Stimulated activated naive B cell treated with anti-CD40 and anti-IgM and Interleukin-4, amounts not matched to agents 10 μg/mL and 1 μg/mL and 100 μg/mL, for 72 hours (primary cell): ENCODE measurements around the gene CYBA.
"Not testable (repeated sequence)": the region's sequence is repeated elsewhere in the genome, so short reads cannot be mapped to it uniquely, and the experiment has no call there.

Source experiments
- ATAC-seq, 2 donors: fragments of 150-1000 bp; cut with Tn5 transposase; replicated peaks; 2 replicates each; pipeline ENCODE4 v1.10.0; 2021; ENCODE audit warnings: moderate library complexity in 1 of 2
- DNase-seq: peaks from one replicate; pipeline ENCODE4 v3.0.0; 2021
- H3K27ac Mint-ChIP-seq: one replicate; pipeline ENCODE4 v1.8.0; 2022; ENCODE audit warnings: mild to moderate bottlenecking, mixed read lengths
- H3K27me3 Mint-ChIP-seq, 2 donors: one replicate each; pipeline ENCODE4 v1.8.0; 2022; ENCODE audit warnings: mixed read lengths in 2 of 2
- H3K36me3 Mint-ChIP-seq, 2 donors: one replicate each; pipeline ENCODE4 v1.8.0; 2022; ENCODE audit warnings: mixed read lengths in 2 of 2, mild to moderate bottlenecking in 1 of 2
- H3K4me1 Mint-ChIP-seq, 2 donors: one replicate each; pipeline ENCODE4 v1.8.0; 2022; ENCODE audit warnings: mixed read lengths in 2 of 2, mild to moderate bottlenecking in 1 of 2
- H3K4me3 Mint-ChIP-seq, 2 donors: one replicate each; pipeline ENCODE4 v1.8.0; 2022; ENCODE audit warnings: mild to moderate bottlenecking in 2 of 2, mixed read lengths in 2 of 2, moderate library complexity in 1 of 2
- H3K9me3 Mint-ChIP-seq, 2 donors: one replicate each; pipeline ENCODE4 v1.8.0; 2022; ENCODE audit warnings: mixed read lengths in 2 of 2, mild to moderate bottlenecking in 1 of 2

Gene CYBA

GRCh38 chr16:88617268-88618031, 33.4 kb downstream of the CYBA start:
- Mint-ChIP-seq H3K9me3 (no peaks in the 10 kb centered on the region), H3K36me3 (peaks cover 48 to 62% of the 10 kb centered on the region in 2 donors), H3K27ac (peak overlapping the region; percentile 42), H3K4me3 (no peak overlapping the region), H3K4me1 (peaks cover 12 to 42% of the 10 kb centered on the region in 2 donors), H3K27me3 (no peaks in the 10 kb centered on the region)
- DNase-seq (no peak), ATAC-seq (no peak)

GRCh38 chr16:88616736-88617135, 34.1 kb downstream of the CYBA start:
- no peaks in the 10 kb centered on the region for H3K9me3 Mint-ChIP-seq
- peaks cover 12 to 42% of the 10 kb centered on the region in 2 donors for H3K4me1 Mint-ChIP-seq

GRCh38 chr16:88616320-88616719, 34.5 kb downstream of the CYBA start:
- Mint-ChIP-seq H3K4me3 (peak overlapping the region in 1 of 2 donors; percentile 41), H3K36me3 (peaks cover 44 to 61% of the 10 kb centered on the region in 2 donors), H3K4me1 (peaks cover 12 to 42% of the 10 kb centered on the region in 2 donors), H3K9me3 (no peaks in the 10 kb centered on the region), H3K27ac (peak overlapping the region; percentile 22), H3K27me3 (no peaks in the 10 kb centered on the region)
- DNase-seq: no peak
- ATAC-seq: no peak

More at GRCh38 chr16:88616736-88617135, 34.1 kb downstream of the CYBA start:
- DNase-seq: no peak
- H3K27me3 Mint-ChIP-seq: no peaks in the 10 kb centered on the region
- peaks cover 44 to 59% of the 10 kb centered on the region in 2 donors for H3K36me3 Mint-ChIP-seq
- no peak overlapping the region for H3K4me3 Mint-ChIP-seq
- no peak overlapping the region for H3K27ac Mint-ChIP-seq
- ATAC-seq: no peak

DNA sequence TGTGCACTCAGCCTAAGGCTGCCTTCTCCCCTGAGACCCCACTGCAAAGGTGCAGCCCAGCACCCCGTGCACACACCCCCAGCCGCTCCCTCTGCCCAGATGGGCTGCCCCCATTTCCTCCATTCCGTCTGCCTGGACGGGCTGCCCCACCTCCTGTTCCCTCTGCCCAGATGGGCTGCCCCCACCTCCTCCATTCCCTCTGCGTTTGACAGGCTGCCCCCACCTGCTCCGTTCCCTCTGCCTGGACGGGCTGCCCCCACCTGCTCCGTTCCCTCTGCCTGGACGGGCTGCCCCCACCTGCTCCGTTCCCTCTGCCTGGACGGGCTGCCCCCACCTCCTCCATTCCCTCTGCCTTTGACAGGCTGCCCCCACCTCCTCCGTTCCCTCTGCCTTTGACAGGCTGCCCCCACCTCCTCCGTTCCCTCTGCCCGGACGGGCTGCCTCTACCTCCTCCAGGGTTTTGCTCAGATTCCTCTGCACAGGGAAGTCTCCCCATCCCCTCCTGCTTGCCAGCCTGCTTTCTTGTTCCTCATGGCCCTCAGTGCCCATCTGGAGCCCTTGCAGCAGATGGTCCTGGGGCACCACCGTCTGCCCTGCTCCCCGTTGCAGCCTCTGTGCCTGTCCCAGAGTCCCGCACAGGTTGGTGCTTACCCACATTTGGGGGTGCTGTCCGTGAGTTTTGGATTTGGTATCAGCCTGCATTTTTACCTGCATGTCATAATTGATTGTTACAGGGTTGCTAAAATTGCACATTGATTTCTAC, 35.9 kb downstream of the CYBA start:
- H3K4me3 Mint-ChIP-seq: no peak overlapping the region
- H3K4me1 Mint-ChIP-seq: peaks cover 12 to 44% of the 10 kb centered on the region in 2 donors
- ATAC-seq (no peak), DNase-seq (no peak)
- H3K36me3 Mint-ChIP-seq: peaks cover 54 to 72% of the 10 kb centered on the region in 2 donors
- no peaks in the 10 kb centered on the region for H3K9me3 Mint-ChIP-seq
- no peaks in the 10 kb centered on the region for H3K27me3 Mint-ChIP-seq
- H3K27ac Mint-ChIP-seq: no peak overlapping the region

DNA sequence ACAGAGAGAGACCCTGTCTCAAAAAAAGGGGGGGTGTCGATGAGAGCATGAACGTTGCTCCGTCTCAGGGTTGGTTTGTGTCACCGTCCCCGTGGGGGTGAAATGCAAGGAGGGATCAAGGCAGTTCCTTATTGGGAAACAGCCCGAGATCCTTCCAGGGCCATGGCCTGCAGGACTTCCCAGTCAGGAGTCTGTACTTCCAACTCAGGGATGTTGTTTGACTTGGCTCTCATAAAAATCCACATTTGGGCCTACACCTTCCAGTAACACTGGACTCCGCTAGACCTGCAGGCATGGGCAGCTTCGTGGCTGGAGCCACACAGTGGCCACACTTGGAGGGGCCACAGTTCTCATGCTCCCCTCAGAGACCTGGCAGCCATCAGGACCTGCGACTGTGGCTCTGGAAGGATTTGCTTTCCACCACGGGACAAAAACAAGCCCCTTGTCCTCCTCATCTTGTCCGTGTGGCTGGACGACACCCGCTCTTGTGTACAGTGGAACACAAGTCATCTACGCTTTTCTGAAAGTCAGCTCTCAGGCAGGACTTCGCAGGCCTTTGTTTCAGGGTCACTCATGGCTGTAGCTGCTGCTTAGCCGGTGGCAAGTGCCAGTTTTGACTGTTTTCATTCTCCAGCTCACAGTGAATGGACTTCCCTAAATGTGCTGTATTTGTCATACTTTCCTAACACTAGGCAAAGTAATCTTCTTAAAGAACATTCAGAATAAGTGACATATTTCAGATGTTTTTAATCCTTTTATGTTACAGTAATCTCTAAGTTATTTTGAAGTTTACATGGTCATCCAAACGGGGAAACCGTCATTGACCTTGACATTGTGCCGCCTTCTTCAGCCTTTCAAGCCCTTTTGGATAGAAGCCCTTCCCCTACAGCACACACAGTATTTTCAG, 36.7 kb downstream of the CYBA start:
- Mint-ChIP-seq H3K27me3 (no peaks in the 10 kb centered on the region), H3K36me3 (peaks cover 49 to 69% of the 10 kb centered on the region in 2 donors), H3K4me1 (peaks cover 12 to 44% of the 10 kb centered on the region in 2 donors), H3K27ac (peak overlapping the region; percentile 6), H3K4me3 (no peak overlapping the region), H3K9me3 (no peaks in the 10 kb centered on the region)
- DNase-seq (no peak), ATAC-seq (no peak)

- Mint-ChIP-seq H3K4me1 (peaks cover 12 to 40% of the 10 kb centered on the region in 2 donors), H3K27ac (no peak overlapping the region), H3K4me3 (no peak overlapping the region), H3K9me3 (no peaks in the 10 kb centered on the region), H3K27me3 (no peaks in the 10 kb centered on the region), H3K36me3 (peaks cover 44 to 64% of the 10 kb centered on the region in 2 donors)
- ATAC-seq: no peak
- DNase-seq: no peak
These were observed 37.6 kb downstream of the CYBA start for GRCh38 chr16:88613293-88613692.

DNA sequence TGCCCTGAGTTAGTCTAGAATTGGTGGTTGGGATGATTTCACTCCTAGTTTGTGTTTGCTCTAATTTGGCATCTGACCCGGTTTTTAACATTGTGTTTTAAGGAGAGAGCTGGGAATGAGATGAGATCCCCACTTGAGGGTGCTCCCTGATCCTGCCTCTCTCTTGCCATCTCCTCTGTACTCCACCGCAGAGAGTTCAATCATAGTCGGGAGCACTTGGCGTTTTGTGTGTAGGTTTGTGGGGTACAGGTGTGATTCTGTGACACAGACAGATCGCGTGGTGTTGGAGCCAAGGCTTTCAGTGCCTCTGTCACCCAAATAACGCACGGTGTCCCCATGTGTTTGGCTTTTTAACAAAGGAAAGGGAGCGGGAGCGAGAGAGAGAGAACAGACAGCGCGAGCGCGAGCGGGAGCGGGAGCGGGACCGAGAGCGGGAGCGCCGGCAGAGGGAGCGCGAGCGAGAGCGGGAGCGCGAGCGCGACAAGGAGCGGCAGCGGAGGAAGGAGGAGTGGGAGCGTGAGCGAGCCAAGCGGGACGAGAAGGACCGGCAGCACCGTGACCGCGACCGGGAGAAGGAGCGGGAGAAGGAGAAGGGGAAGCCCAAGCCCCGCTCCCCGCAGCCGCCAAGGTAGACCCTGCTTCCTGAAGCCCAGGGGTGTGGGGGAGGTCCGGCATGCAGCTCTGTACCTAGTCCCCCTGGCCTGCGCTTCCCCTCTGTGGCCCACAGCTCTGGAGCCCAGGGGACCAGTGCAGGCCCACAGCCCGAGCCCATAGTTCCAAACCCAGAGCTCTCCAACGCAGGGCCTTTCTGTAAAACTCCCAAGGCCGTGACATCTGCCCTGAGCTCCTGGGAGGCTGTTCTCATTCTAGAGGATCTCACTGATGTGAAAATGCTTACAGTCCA, 39.7 kb downstream of the CYBA start:
- H3K4me3 Mint-ChIP-seq: no peak overlapping the region
- peaks cover 20 to 53% of the 10 kb centered on the region in 2 donors for H3K4me1 Mint-ChIP-seq
- DNase-seq (no peak), ATAC-seq (no peak)
- H3K9me3 Mint-ChIP-seq: no peaks in the 10 kb centered on the region
- peaks cover 49 to 66% of the 10 kb centered on the region in 2 donors for H3K36me3 Mint-ChIP-seq
- no peaks in the 10 kb centered on the region for H3K27me3 Mint-ChIP-seq
- H3K27ac Mint-ChIP-seq: peak overlapping the region; percentile 56

DNA sequence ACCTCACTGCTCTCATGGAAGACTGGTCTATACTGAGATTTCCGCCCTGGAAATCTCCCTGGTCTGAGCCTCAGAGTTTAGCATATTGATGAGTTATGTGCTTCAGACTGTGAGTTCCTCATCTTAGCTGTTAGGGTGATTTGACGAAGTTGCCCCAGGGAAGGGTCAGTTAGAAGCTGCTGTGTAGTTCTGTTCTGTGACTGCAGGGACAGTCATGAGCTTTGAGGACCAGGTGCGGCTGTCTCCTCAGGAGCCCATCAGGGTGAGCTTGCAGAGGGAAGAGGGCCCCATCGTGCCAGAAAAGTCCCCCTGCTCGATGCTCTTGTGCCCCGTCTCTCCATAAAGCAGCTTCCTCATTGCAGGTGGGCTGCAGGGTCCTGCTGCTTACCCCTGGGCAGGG, 40.8 kb downstream of the CYBA start:
- H3K36me3 Mint-ChIP-seq: peaks cover 50 to 62% of the 10 kb centered on the region in 2 donors
- ATAC-seq: no peak

DNA sequence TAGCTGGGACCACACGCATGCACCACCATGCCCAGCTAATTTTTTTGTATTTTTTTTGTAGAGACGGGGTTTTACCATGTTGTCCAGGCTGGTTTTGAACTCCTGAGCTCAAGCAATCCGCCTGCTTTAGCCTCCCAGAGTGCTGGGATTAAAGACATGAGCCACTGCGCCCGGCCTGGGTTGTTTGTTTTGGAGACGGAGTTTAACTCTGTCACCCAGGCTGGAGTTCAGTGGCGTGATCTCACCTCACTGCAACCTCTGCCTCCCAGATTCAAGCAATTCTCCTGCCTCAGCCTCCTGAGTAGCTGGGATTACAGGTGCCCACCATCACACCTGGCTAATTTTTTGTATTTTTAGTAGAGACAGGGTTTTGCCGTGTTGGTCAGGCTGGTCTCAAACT, 41.4 kb downstream of the CYBA start:
- H3K27me3 Mint-ChIP-seq, H3K4me3 Mint-ChIP-seq, H3K27ac Mint-ChIP-seq, H3K9me3 Mint-ChIP-seq, ATAC-seq, DNase-seq: not testable (repeated sequence)
- Mint-ChIP-seq H3K4me1 (peaks cover 16 to 45% of the 10 kb centered on the region in 2 donors), H3K36me3 (peaks cover 49 to 59% of the 10 kb centered on the region in 2 donors)

More for the DNA sequence above, 40.8 kb downstream of the CYBA start:
- peaks cover 17 to 49% of the 10 kb centered on the region in 2 donors for H3K4me1 Mint-ChIP-seq
- no peaks in the 10 kb centered on the region for H3K27me3 Mint-ChIP-seq
- no peaks in the 10 kb centered on the region for H3K9me3 Mint-ChIP-seq
- no peak overlapping the region for H3K4me3 Mint-ChIP-seq
- H3K27ac Mint-ChIP-seq: no peak overlapping the region
- DNase-seq: no peak

DNA sequence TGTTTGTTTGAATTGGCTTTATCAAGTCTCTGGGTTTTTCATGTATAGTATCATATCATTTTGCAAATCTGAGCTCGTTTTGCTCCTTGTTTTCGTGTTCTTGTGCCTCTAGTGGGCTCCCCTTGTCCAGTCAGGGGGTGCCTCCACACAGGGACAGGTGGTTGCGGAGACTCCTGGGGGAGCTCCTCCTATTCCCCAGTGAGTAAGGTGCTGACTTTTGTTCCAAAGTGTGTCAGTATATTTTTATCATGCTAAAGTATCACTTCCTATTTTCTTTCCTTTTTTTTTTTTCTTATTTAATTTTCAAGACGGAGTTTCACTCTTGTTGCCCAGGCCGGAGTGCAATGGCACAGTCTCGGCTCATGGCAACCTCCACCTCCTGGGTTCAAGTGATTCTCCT, 42.8 kb downstream of the CYBA start:
- Mint-ChIP-seq H3K4me3 (peak overlapping the region; percentile 39 to 60), H3K27me3 (no peaks in the 10 kb centered on the region), H3K36me3 (peaks cover 43 to 53% of the 10 kb centered on the region in 2 donors), H3K4me1 (peaks cover 11 to 32% of the 10 kb centered on the region in 2 donors), H3K27ac (peak overlapping the region; percentile 4), H3K9me3 (no peaks in the 10 kb centered on the region)
- ATAC-seq (peak; percentile 60 to 74), DNase-seq (no peak)

DNA sequence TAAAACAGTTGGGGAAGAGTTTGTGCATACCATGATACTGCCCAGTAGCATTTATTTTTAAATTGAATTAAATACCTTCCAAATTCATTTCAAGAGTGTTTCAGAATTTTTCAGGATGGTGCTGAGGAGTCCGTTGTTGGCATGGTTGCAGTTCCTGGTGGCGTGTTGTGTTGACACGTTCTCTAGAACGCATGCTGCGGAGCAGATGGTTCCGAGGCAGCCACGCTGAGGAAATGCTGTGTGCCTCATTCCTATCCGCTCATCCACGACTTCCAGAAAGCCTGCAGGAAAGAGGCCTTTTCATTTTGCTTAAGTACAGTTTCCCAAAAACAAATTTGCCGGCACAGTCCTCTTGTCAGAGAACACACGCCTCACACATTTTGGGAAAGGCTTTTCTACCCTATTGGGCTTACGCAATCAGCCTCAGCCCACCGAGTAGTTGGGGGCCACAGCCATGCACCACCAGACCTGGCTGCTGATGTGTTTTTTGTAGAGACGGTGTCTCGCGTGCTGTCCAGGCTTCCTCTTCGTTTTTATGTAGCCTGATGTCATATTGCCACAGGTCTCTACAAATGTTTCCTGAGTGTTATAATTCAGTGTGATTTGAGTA, 44.6 kb downstream of the CYBA start:
- Mint-ChIP-seq H3K36me3 (peaks cover 46 to 58% of the 10 kb centered on the region in 2 donors), H3K27ac (no peak overlapping the region), H3K27me3 (no peaks in the 10 kb centered on the region)

GRCh38 chr16:88605186-88606147, 45.4 kb downstream of the CYBA start:
- H3K27me3 Mint-ChIP-seq: no peaks in the 10 kb centered on the region
- H3K4me3 Mint-ChIP-seq: no peak overlapping the region
- H3K36me3 Mint-ChIP-seq: peaks cover 45 to 57% of the 10 kb centered on the region in 2 donors
- H3K9me3 Mint-ChIP-seq: no peaks in the 10 kb centered on the region
- no peak overlapping the region for H3K27ac Mint-ChIP-seq
- no peak for ATAC-seq
- DNase-seq: no peak
- peaks cover 18 to 40% of the 10 kb centered on the region in 2 donors for H3K4me1 Mint-ChIP-seq

More for the DNA sequence above, 44.6 kb downstream of the CYBA start:
- ATAC-seq (no peak), DNase-seq (no peak)
- Mint-ChIP-seq H3K4me3 (no peak overlapping the region), H3K4me1 (peaks cover 15 to 35% of the 10 kb centered on the region in 2 donors), H3K9me3 (no peaks in the 10 kb centered on the region)
